H1 (cell line): ENCODE results near the gene TMUB1. TPM values are rescaled to one million over a fixed set of nuclear protein-coding genes. Genes with fewer than 3 reads are reported as not detected.
"Not testable (repeated sequence)": the region's sequence is repeated elsewhere in the genome, so short reads cannot be mapped to it uniquely, and the experiment has no call there.

ENCODE experiments used
- CTCF ChIA-PET: fragments of 300-600 bp; sonication (Branson Sonifier 250); formaldehyde crosslinking; loops from one replicate; lab custom pipeline; 2021; ENCODE audit not compliant: partially characterized antibody; lab: Charles Lee
- POLR2A ChIA-PET: fragments of 300-600 bp; sonication (Branson Sonifier 250); formaldehyde crosslinking; loops from one replicate; lab custom pipeline; 2021; ENCODE audit warnings: inconsistent platforms; ENCODE audit not compliant: partially characterized antibody; lab: Charles Lee
- DNase-seq, 2 experiments: peaks; one replicate each; pipeline versions ENCODE4 v3.0.0 to v3.0.0-alpha.2; 2010 to 2022; ENCODE audit warnings: low spot score in 2 of 2, low read depth in 1 of 2, mixed read lengths in 1 of 2
- FAIRE-seq: peaks from 2 replicates; lab custom pipeline; 2011; peaks lifted over from hg19 to GRCh38; lab: Jason Lieb, UNC
- H2AFZ ChIP-seq: 2 replicates; pipeline ENCODE4 v1.8.1; 2012; ENCODE audit warnings: low read length, inconsistent platforms
- H2AK5ac ChIP-seq: 2 replicates; pipeline ENCODE4 v1.6.1; 2013; ENCODE audit warnings: low read depth, low read length
- H2BK120ac ChIP-seq: replicated peaks from 2 replicates; pipeline ENCODE3; 2013; ENCODE audit warnings: low read depth, low read length, inconsistent platforms
- H2BK12ac ChIP-seq: 2 replicates; pipeline ENCODE4 v1.6.1; 2013; ENCODE audit warnings: low read depth, low read length
- H2BK15ac ChIP-seq: 2 replicates; pipeline ENCODE4 v1.6.1; 2013; ENCODE audit warnings: low read length
- H2BK20ac ChIP-seq: 2 replicates; pipeline ENCODE4 v1.6.1; 2013; ENCODE audit warnings: low read length
- H2BK5ac ChIP-seq: 2 replicates; pipeline ENCODE4 v1.6.1; 2013; ENCODE audit warnings: low read depth, low read length
- H3K14ac ChIP-seq: 2 replicates; pipeline ENCODE4 v1.6.1; 2013; ENCODE audit warnings: inconsistent platforms; ENCODE audit not compliant: insufficient read length
- H3K18ac ChIP-seq: 2 replicates; pipeline ENCODE4 v1.6.1; 2013; ENCODE audit warnings: low read length; ENCODE audit errors: extremely low read depth
- H3K23ac ChIP-seq: 2 replicates; pipeline ENCODE4 v1.6.1; 2013; ENCODE audit warnings: inconsistent platforms; ENCODE audit not compliant: insufficient read length
- H3K23me2 ChIP-seq: 2 replicates; pipeline ENCODE4 v1.6.1; 2013; ENCODE audit warnings: low read depth, low read length
- H3K27ac ChIP-seq: 2 replicates; pipeline ENCODE4 v1.6.1; 2011; ENCODE audit warnings: low read depth, low read length, inconsistent platforms
- H3K27me3 ChIP-seq, 4 experiments: replicated peaks in 1 of 4; 1 replicate in 1 of 4; 2 replicates in 3 of 4; pipeline versions ENCODE4 v1.6.1 to v1.8.1; 2011 to 2013; ENCODE audit warnings: low read length in 3 of 4, mild to moderate bottlenecking in 3 of 4, inconsistent platforms in 2 of 4, mixed read lengths in 2 of 4, moderate library complexity in 1 of 4; ENCODE audit not compliant: control insufficient read depth in 3 of 4, insufficient read depth in 3 of 4; ENCODE audit errors: extremely low read depth in 1 of 4
- H3K36me3 ChIP-seq, 4 experiments: 2 replicates each; pipeline versions ENCODE4 v1.6.1 to v1.8.1; 2011 to 2013; ENCODE audit warnings: mild to moderate bottlenecking in 4 of 4, low read length in 3 of 4, moderate library complexity in 2 of 4, control low read depth in 1 of 4, inconsistent platforms in 1 of 4; ENCODE audit not compliant: insufficient read depth in 4 of 4, control insufficient read depth in 2 of 4
- H3K4ac ChIP-seq: replicated peaks from 2 replicates; pipeline ENCODE3; 2013; ENCODE audit warnings: low read length, low read depth, mixed read lengths, inconsistent platforms; ENCODE audit not compliant: insufficient read length
- H3K4me1 ChIP-seq, 4 experiments: replicated peaks in 1 of 4; 1 replicate in 1 of 4; 2 replicates in 3 of 4; pipeline versions ENCODE4 v1.6.1 to v1.8.1; 2011 to 2013; ENCODE audit warnings: low read length in 3 of 4, inconsistent platforms in 2 of 4, mixed read lengths in 1 of 4; ENCODE audit not compliant: insufficient read depth in 4 of 4, control insufficient read depth in 3 of 4
- H3K4me2 ChIP-seq, 2 experiments: 2 replicates each; pipeline versions ENCODE4 v1.6.1 to v1.8.1; 2011 to 2013; ENCODE audit warnings: low read depth in 2 of 2, low read length in 2 of 2, control low read depth in 1 of 2, inconsistent platforms in 1 of 2, mild to moderate bottlenecking in 1 of 2; ENCODE audit not compliant: insufficient read depth in 1 of 2
- H3K4me3 ChIP-seq, 4 experiments: fragments of 200-600, 300-600 bp in 1 of 4; sonication (generic), shearing (Covaris generic), sonication (Bioruptor Twin) in 1 of 4; 2 replicates each; pipeline versions ENCODE4 v1.5.1 to v1.8.1; 2011 to 2016; ENCODE audit warnings: low read length in 4 of 4, low read depth in 3 of 4, control low read depth in 2 of 4, inconsistent platforms in 2 of 4, mild to moderate bottlenecking in 2 of 4, mixed read lengths in 1 of 4, moderate library complexity in 1 of 4; ENCODE audit not compliant: insufficient read depth in 2 of 4; ENCODE audit errors: extremely low read depth in 1 of 4
- H3K56ac ChIP-seq: replicated peaks from 2 replicates; pipeline ENCODE3; 2013; ENCODE audit warnings: low read depth, mild to moderate bottlenecking, mixed read lengths, low read length, inconsistent platforms; ENCODE audit not compliant: insufficient read length
- H3K79me1 ChIP-seq: 2 replicates; pipeline ENCODE4 v1.6.1; 2013; ENCODE audit warnings: low read depth, low read length, control low read depth
- H3K79me2 ChIP-seq, 2 experiments: 2 replicates each; pipeline versions ENCODE4 v1.6.1 to v1.8.1; 2012 to 2013; ENCODE audit warnings: low read length in 2 of 2, mild to moderate bottlenecking in 2 of 2, inconsistent platforms in 1 of 2; ENCODE audit not compliant: insufficient read depth in 2 of 2, control insufficient read depth in 1 of 2
- H3K9ac ChIP-seq, 4 experiments: replicated peaks in 1 of 4; 1 replicate in 1 of 4; 2 replicates in 3 of 4; pipeline versions ENCODE4 v1.6.1 to v1.8.1; 2011 to 2013; ENCODE audit warnings: low read depth in 3 of 4, low read length in 3 of 4, control low read depth in 2 of 4, mild to moderate bottlenecking in 2 of 4, moderate library complexity in 2 of 4, inconsistent platforms in 1 of 4; ENCODE audit errors: extremely low read depth in 1 of 4
- H3K9me3 ChIP-seq, 2 experiments: 2 replicates each; pipeline versions ENCODE4 v1.6.1 to v1.8.1; 2012 to 2013; ENCODE audit warnings: mild to moderate bottlenecking in 2 of 2, moderate library complexity in 2 of 2, control low read depth in 1 of 2, inconsistent platforms in 1 of 2, low read depth in 1 of 2, low read length in 1 of 2, mixed read lengths in 1 of 2; ENCODE audit not compliant: insufficient read depth in 2 of 2
- H4K20me1 ChIP-seq, 2 experiments: replicated peaks in 1 of 2; 2 replicates each; pipeline versions ENCODE3 to v1.8.1; 2011 to 2013; ENCODE audit warnings: inconsistent platforms in 2 of 2, low read length in 2 of 2, mild to moderate bottlenecking in 1 of 2; ENCODE audit not compliant: insufficient read depth in 2 of 2, control insufficient read depth in 1 of 2
- H4K5ac ChIP-seq: 2 replicates; pipeline ENCODE4 v1.6.1; 2013; ENCODE audit warnings: low read length, low read depth, mixed read lengths, inconsistent platforms; ENCODE audit not compliant: insufficient read length
- H4K8ac ChIP-seq: 2 replicates; pipeline ENCODE4 v1.8.0; 2013; ENCODE audit warnings: mild to moderate bottlenecking, moderate library complexity, low read length, inconsistent platforms; ENCODE audit not compliant: insufficient read depth; ENCODE audit errors: extremely low read depth
- H4K91ac ChIP-seq: replicated peaks from 2 replicates; pipeline ENCODE3; 2013; ENCODE audit warnings: low read length, mixed read lengths, inconsistent platforms; ENCODE audit not compliant: insufficient read length
- WGBS, 2 experiments: shearing (Covaris generic) in 1 of 2; methylation state at CpG; one replicate each; pipeline versions ENCODE4 v1.1.6 to v1.1.7; 2013 to 2015; ENCODE audit warnings: low lambda C conversion rate in 2 of 2, mixed read lengths in 2 of 2, inconsistent platforms in 1 of 2, low coverage in 1 of 2, missing lambda C conversion rate in 1 of 2; ENCODE audit not compliant: insufficient replicate concordance in 2 of 2, insufficient coverage in 1 of 2, insufficient read length in 1 of 2; ENCODE audit errors: extremely low coverage in 1 of 2, missing lambda C conversion rate in 1 of 2; 5-methylcytosine and 5-hydroxymethylcytosine counted together
- polyA plus RNA-seq, 7 experiments: library from polyadenylated mRNA; depleted of rRNA in 3 of 7; stranded (reverse) in 5 of 7; unstranded in 2 of 7; fragments of >200 nt in 5 of 7; fragments of 200-250 nt in 2 of 7; gene quantifications; 1 replicate in 5 of 7; 2 replicates in 1 of 7; 4 replicates in 1 of 7; pipeline versions ENCODE4 v1.2.1 to v1.2.3, GENCODE V29; 2011 to 2013; ENCODE audit warnings: missing spikeins in 2 of 7, mixed read lengths in 2 of 7
- total RNA-seq: library from RNA; stranded (reverse); fragmentation: NEBNext Ultra II Directional; extraction: Animal tissue kit (Norgen Biotek cat#: 25700); gene quantifications from 2 replicates; pipeline ENCODE4 v1.2.1, GENCODE V29; 2021

Gene TMUB1
- total and polyA plus RNA-seq, 2 of the 8 experiments (the other 6 are each of a cell fraction or from before 2014, with no cell fraction given), result 41.4 to 56.2 TPM

GRCh38 chr7:151043449-151043848, 39.8 kb downstream of the TMUB1 start:
- H3K36me3 ChIP-seq, H3K14ac ChIP-seq, H4K5ac ChIP-seq, H3K56ac ChIP-seq, H3K4me1 ChIP-seq, DNase-seq, H3K18ac ChIP-seq, H2BK5ac ChIP-seq, H3K23ac ChIP-seq, H3K4ac ChIP-seq, H3K4me3 ChIP-seq, H2BK12ac ChIP-seq, H3K27me3 ChIP-seq, FAIRE-seq, H3K79me2 ChIP-seq, H4K20me1 ChIP-seq, H3K4me2 ChIP-seq, H3K23me2 ChIP-seq, H3K9me3 ChIP-seq, H2BK20ac ChIP-seq, H3K9ac ChIP-seq, H3K79me1 ChIP-seq, H4K8ac ChIP-seq, H2AFZ ChIP-seq, H3K27ac ChIP-seq, H2BK15ac ChIP-seq, CTCF ChIA-PET, H2AK5ac ChIP-seq, H2BK120ac ChIP-seq, H4K91ac ChIP-seq: not testable (repeated sequence)
- POLR2A ChIA-PET, result interaction anchor here (1.2 kb wide), 1 partner anchor 29 kb away, joined by 3 read pairs; no protein-coding TSS in a partner anchor
- 83% methylated on average over 7 of the region's 10 CpGs; no CpG with 5 or more reads in 1 of the 2 experiments for WGBS, 2 experiments
